Astrocyte (in vitro differentiated cells and primary cell): ENCODE data around the gene C11orf58.

Source experiments
- CTCF ChIP-seq: IDR thresholded peaks from 2 replicates; pipeline ENCODE4 v1.5.1; 2011; ENCODE audit warnings: low read depth, mild to moderate bottlenecking, inconsistent platforms, low read length, moderate library complexity; ENCODE audit not compliant: insufficient read depth
- EZH2 ChIP-seq: IDR thresholded peaks from 2 replicates; pipeline ENCODE4 v1.6.1; 2012; ENCODE audit warnings: mild to moderate bottlenecking, low read length, inconsistent platforms; ENCODE audit not compliant: insufficient read depth

- TF ChIP-seq CTCF = no peak
- TF ChIP-seq EZH2 = no peak
Observed at GRCh38 chr11:16737818-16738192, 642 bp upstream of the C11orf58 start.
